Astrocyte of the cerebellum (primary cell): Measurements from ENCODE around the gene WDR93.

Experiments used
- DNase-seq: peaks from one replicate; pipeline ENCODE4 v3.0.0-alpha.2; 2011; ENCODE audit warnings: low read depth
- H3K4me3 ChIP-seq: 2 replicates; pipeline ENCODE4 v1.5.1; 2011; ENCODE audit warnings: mild to moderate bottlenecking, low read depth, low read length, moderate library complexity
- CTCF ChIP-seq: IDR thresholded peaks from 2 replicates; pipeline ENCODE4 v1.5.1; 2012; ENCODE audit warnings: low read length, low read depth, moderate library complexity, mild to moderate bottlenecking; ENCODE audit errors: missing control alignments
- in situ Hi-C: cut with HindIII; loops from 2 replicates; pipeline ENCODE4 v1.10.0; 2017; ENCODE audit warnings: low sequenced_read_pairs

WDR93 gene

GRCh38 chr15:89745131-89745530, 54.5 kb downstream of the WDR93 start:
- H3K4me3 ChIP-seq = no peak overlapping the region
- no peak for DNase-seq
- in situ Hi-C loops = no loop called here
- TF ChIP-seq CTCF = no peak

- no peak overlapping the region for H3K4me3 ChIP-seq
- no peak for DNase-seq
- in situ Hi-C loops = no loop called here
- no peak for TF ChIP-seq CTCF
Measured at GRCh38 chr15:89745768-89746167, 55.2 kb downstream of the WDR93 start.

GRCh38 chr15:89746386-89746780, 55.8 kb downstream of the WDR93 start:
- no peak for DNase-seq
- H3K4me3 ChIP-seq = no peak overlapping the region
- in situ Hi-C loops = no loop called here
- no peak for TF ChIP-seq CTCF

- H3K4me3 ChIP-seq = no peak overlapping the region
- no peak for TF ChIP-seq CTCF
- no peak for DNase-seq
- in situ Hi-C loops = no loop called here
Measured at GRCh38 chr15:89747708-89748682, 57.4 kb downstream of the WDR93 start.

- TF ChIP-seq CTCF = no peak
- H3K4me3 ChIP-seq = no peak overlapping the region
- in situ Hi-C loops = no loop called here
- DNase-seq = no peak
Measured at GRCh38 chr15:89749054-89749453, 58.4 kb downstream of the WDR93 start.

GRCh38 chr15:89749526-89749925, 58.9 kb downstream of the WDR93 start:
- no peak for TF ChIP-seq CTCF
- H3K4me3 ChIP-seq = no peak overlapping the region
- in situ Hi-C loops = no loop called here
- no peak for DNase-seq
